GM23338 (cell line): ENCODE data around the gene GLCE. TPM values are rescaled to one million over a fixed set of nuclear protein-coding genes. Genes with fewer than 3 reads are reported as not detected.

Source experiments
- ATAC-seq: fragments of 200-7000 bp; cut with Tn5 transposase; 3 replicates; pipeline ENCODE4 v1.9.1; 2020
- DNase-seq: peaks from one replicate; pipeline ENCODE4 v3.0.0-alpha.2; 2015; ENCODE audit warnings: low spot score
- H2AFZ ChIP-seq: fragments of 200-600 bp; sonication (generic); 2 replicates; pipeline ENCODE4 v1.8.0; 2016; ENCODE audit warnings: antibody characterized with exemption, mild to moderate bottlenecking, moderate library complexity
- H3F3A ChIP-seq: fragments of 200-600 bp; sonication (generic); replicated peaks from 2 replicates; pipeline ENCODE4 v1.8.0; 2017; ENCODE audit warnings: antibody characterized with exemption, mixed run types, low read depth
- H3K27ac ChIP-seq: fragments of 200-600 bp; sonication (generic); 2 replicates; pipeline ENCODE4 v1.6.1; 2016; ENCODE audit warnings: low read depth
- H3K27me3 ChIP-seq: fragments of 200-600 bp; sonication (generic); 2 replicates; pipeline ENCODE4 v1.8.0; 2016; ENCODE audit warnings: mild to moderate bottlenecking, mixed run types, moderate library complexity; ENCODE audit not compliant: insufficient read depth
- H3K36me3 ChIP-seq: fragments of 200-600 bp; sonication (generic); 2 replicates; pipeline ENCODE4 v1.8.0; 2016; ENCODE audit warnings: mild to moderate bottlenecking; ENCODE audit not compliant: insufficient read depth
- H3K4me1 ChIP-seq: fragments of 200-600 bp; sonication (generic); 2 replicates; pipeline ENCODE4 v1.8.0; 2016; ENCODE audit warnings: mild to moderate bottlenecking, moderate library complexity; ENCODE audit not compliant: insufficient read depth
- H3K4me2 ChIP-seq: fragments of 200-600 bp; sonication (generic); 2 replicates; pipeline ENCODE4 v1.7.1; 2017; ENCODE audit warnings: mixed run types
- H3K4me3 ChIP-seq: fragments of 200-600 bp; sonication (generic); 2 replicates; pipeline ENCODE4 v1.6.1; 2016; ENCODE audit warnings: mixed run types
- H3K79me2 ChIP-seq: fragments of 200-600 bp; sonication (generic); replicated peaks from 2 replicates; pipeline ENCODE4 v1.8.0; 2017; ENCODE audit warnings: mild to moderate bottlenecking; ENCODE audit not compliant: insufficient read depth
- H3K9me2 ChIP-seq: fragments of 200-600 bp; sonication (generic); 2 replicates; pipeline ENCODE4 v1.8.0; 2017; ENCODE audit not compliant: insufficient read depth
- H4K20me1 ChIP-seq: fragments of 200-600 bp; sonication (generic); replicated peaks from 2 replicates; pipeline ENCODE4 v1.8.0; 2017; ENCODE audit warnings: mild to moderate bottlenecking; ENCODE audit not compliant: insufficient read depth
- H3K27ac Mint-ChIP-seq: 2 replicates; pipeline ENCODE4 v1.8.0; 2020; ENCODE audit warnings: inconsistent platforms, mild to moderate bottlenecking, moderate library complexity, mixed read lengths
- H3K27me3 Mint-ChIP-seq: 3 replicates; pipeline ENCODE4 v1.8.0; 2022; ENCODE audit warnings: low read depth, mild to moderate bottlenecking, moderate library complexity, mixed read lengths, inconsistent platforms; ENCODE audit not compliant: insufficient read depth, poor library complexity
- H3K36me3 Mint-ChIP-seq: 3 replicates; pipeline ENCODE4 v1.8.0; 2021; ENCODE audit warnings: low read depth, mild to moderate bottlenecking, inconsistent platforms, moderate library complexity, mixed read lengths
- H3K4me1 Mint-ChIP-seq: 3 replicates; pipeline ENCODE4 v1.8.0; 2020; ENCODE audit warnings: mild to moderate bottlenecking, inconsistent platforms, mixed read lengths
- H3K4me3 Mint-ChIP-seq: 3 replicates; pipeline ENCODE4 v1.8.0; 2021; ENCODE audit warnings: moderate library complexity, mild to moderate bottlenecking, inconsistent platforms, mixed read lengths
- H3K9me3 Mint-ChIP-seq: 3 replicates; pipeline ENCODE4 v1.8.0; 2020; ENCODE audit warnings: moderate library complexity, mild to moderate bottlenecking, inconsistent platforms, mixed read lengths
- EZH2 ChIP-seq: fragments of 200-600 bp; sonication (generic); IDR thresholded peaks from one replicate; pipeline ENCODE4 v1.8.0; 2017; ENCODE audit warnings: antibody characterized with exemption, mild to moderate bottlenecking, low read depth; ENCODE audit not compliant: unreplicated experiment
- EZH2phosphoT487 ChIP-seq: fragments of 200-600 bp; sonication (generic); IDR thresholded peaks from one replicate; pipeline ENCODE4 v1.8.1; 2018; ENCODE audit warnings: antibody characterized with exemption; ENCODE audit not compliant: unreplicated experiment
- JUNB ChIP-seq: IDR thresholded peaks from one replicate; pipeline ENCODE4 v1.6.1; 2016; ENCODE audit warnings: antibody characterized with exemption; ENCODE audit not compliant: unreplicated experiment
- POLR2AphosphoS5 ChIP-seq: IDR thresholded peaks from 2 replicates; pipeline ENCODE4 v1.6.1; 2016; ENCODE audit warnings: antibody characterized with exemption, low read depth
- ZNF331 ChIP-seq: fragments of 250-450 bp; sonication (Bioruptor Pico); IDR thresholded peaks from 2 replicates; pipeline ENCODE4 v1.5.0; 2020; ENCODE audit warnings: low read depth, mild to moderate bottlenecking, moderate library complexity
- polyA plus RNA-seq: library from polyadenylated mRNA; unstranded; fragments of >200 nt; fragmentation: Nextera tagmentation; extraction: Ambion mirVana; gene quantifications from 2 replicates; pipeline ENCODE4 v1.2.1, GENCODE V29; 2016
- total RNA-seq: library from RNA; depleted of rRNA; stranded (reverse); fragments of >200 nt; shearing (Covaris generic); gene quantifications from 2 replicates; pipeline ENCODE4 v1.2.3, GENCODE V29; 2014
- TF ChIP-seq, protein P1 (sequence below), 2 experiments: fragments of 200-600 bp in 1 of 2; sonication (generic) in 1 of 2; conservative IDR thresholded peaks; 2 replicates each; pipeline versions ENCODE4 v1.5.1 to v1.6.1; 2016 to 2017; ENCODE audit warnings: antibody characterized with exemption in 2 of 2, low read depth in 2 of 2, mild to moderate bottlenecking in 2 of 2, moderate library complexity in 1 of 2
- TF ChIP-seq, protein P2 (sequence below): IDR thresholded peaks from one replicate; pipeline ENCODE4 v1.6.1; 2018; ENCODE audit warnings: antibody characterized with exemption; ENCODE audit not compliant: unreplicated experiment
- TF ChIP-seq, protein P3 (sequence below): fragments of 250-450 bp; sonication (Bioruptor Pico); IDR thresholded peaks from 2 replicates; pipeline ENCODE4 v1.5.0; 2020; ENCODE audit warnings: mild to moderate bottlenecking, moderate library complexity

Gene GLCE
- total and polyA plus RNA-seq, 2 experiments from 2014 or later, result 7.5 to 15.5 TPM

GRCh38 chr15:69314131-69314530 is 153.7 kb downstream of the GLCE start (continued):
- TF ChIP-seq POLR2AphosphoS5, result no peak
- TF ChIP-seq, protein P1, sequence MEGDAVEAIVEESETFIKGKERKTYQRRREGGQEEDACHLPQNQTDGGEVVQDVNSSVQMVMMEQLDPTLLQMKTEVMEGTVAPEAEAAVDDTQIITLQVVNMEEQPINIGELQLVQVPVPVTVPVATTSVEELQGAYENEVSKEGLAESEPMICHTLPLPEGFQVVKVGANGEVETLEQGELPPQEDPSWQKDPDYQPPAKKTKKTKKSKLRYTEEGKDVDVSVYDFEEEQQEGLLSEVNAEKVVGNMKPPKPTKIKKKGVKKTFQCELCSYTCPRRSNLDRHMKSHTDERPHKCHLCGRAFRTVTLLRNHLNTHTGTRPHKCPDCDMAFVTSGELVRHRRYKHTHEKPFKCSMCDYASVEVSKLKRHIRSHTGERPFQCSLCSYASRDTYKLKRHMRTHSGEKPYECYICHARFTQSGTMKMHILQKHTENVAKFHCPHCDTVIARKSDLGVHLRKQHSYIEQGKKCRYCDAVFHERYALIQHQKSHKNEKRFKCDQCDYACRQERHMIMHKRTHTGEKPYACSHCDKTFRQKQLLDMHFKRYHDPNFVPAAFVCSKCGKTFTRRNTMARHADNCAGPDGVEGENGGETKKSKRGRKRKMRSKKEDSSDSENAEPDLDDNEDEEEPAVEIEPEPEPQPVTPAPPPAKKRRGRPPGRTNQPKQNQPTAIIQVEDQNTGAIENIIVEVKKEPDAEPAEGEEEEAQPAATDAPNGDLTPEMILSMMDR (conservative IDR thresholded peaks at IDR 0.05; ENCODE audit: low read depth in 2 of 2), result no peak
- TF ChIP-seq, protein P2, sequence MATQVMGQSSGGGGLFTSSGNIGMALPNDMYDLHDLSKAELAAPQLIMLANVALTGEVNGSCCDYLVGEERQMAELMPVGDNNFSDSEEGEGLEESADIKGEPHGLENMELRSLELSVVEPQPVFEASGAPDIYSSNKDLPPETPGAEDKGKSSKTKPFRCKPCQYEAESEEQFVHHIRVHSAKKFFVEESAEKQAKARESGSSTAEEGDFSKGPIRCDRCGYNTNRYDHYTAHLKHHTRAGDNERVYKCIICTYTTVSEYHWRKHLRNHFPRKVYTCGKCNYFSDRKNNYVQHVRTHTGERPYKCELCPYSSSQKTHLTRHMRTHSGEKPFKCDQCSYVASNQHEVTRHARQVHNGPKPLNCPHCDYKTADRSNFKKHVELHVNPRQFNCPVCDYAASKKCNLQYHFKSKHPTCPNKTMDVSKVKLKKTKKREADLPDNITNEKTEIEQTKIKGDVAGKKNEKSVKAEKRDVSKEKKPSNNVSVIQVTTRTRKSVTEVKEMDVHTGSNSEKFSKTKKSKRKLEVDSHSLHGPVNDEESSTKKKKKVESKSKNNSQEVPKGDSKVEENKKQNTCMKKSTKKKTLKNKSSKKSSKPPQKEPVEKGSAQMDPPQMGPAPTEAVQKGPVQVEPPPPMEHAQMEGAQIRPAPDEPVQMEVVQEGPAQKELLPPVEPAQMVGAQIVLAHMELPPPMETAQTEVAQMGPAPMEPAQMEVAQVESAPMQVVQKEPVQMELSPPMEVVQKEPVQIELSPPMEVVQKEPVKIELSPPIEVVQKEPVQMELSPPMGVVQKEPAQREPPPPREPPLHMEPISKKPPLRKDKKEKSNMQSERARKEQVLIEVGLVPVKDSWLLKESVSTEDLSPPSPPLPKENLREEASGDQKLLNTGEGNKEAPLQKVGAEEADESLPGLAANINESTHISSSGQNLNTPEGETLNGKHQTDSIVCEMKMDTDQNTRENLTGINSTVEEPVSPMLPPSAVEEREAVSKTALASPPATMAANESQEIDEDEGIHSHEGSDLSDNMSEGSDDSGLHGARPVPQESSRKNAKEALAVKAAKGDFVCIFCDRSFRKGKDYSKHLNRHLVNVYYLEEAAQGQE, result no peak
- no peak for TF ChIP-seq EZH2
- no peak for TF ChIP-seq ZNF331 (CRISPR knock-in tag)

DNA sequence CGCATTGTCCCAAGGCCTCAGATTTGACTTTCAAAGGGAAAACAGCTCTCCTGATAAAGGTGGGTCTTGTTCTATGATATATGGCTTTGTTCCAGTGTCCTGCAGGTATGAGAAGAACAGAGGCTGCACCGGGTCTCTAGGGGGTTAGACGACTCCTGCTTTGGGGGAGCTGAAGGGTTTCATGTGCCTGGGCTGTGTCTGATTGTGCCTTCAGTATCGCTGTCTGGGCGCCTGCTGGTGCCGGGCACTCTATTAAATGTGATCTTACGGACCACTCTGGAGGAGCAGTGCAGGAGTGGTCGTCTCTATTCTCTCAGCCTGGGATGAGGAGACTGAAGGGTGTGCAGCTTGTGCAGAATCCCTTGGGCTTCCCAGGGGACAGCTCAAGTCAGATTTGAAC is 154.3 kb downstream of the GLCE start:
- no peaks in the 10 kb centered on the region for H3K36me3 Mint-ChIP-seq
- Histone ChIP-seq H2AFZ (no peak overlapping the region), H3K4me1 (no peaks in the 10 kb centered on the region; the same call in none of the 2 replicates), H3K9me2 (no peaks in the 10 kb centered on the region), H3K27me3 (no peaks in the 10 kb centered on the region), H3F3A (no peaks in the 10 kb centered on the region), H3K36me3 (no peaks in the 10 kb centered on the region), H3K79me2 (peaks cover 3% of the 10 kb centered on the region; the same call in 1 of the 2 replicates), H3K27ac (no peak overlapping the region), H4K20me1 (no peaks in the 10 kb centered on the region; the same call in 1 of the 2 replicates), H3K4me2 (no peak overlapping the region), H3K4me3 (no peak overlapping the region)
- no peaks in the 10 kb centered on the region for H3K9me3 Mint-ChIP-seq
- TF ChIP-seq ZNF331 (CRISPR knock-in tag), result no peak
- TF ChIP-seq EZH2phosphoT487, result no peak
- TF ChIP-seq, protein P3, sequence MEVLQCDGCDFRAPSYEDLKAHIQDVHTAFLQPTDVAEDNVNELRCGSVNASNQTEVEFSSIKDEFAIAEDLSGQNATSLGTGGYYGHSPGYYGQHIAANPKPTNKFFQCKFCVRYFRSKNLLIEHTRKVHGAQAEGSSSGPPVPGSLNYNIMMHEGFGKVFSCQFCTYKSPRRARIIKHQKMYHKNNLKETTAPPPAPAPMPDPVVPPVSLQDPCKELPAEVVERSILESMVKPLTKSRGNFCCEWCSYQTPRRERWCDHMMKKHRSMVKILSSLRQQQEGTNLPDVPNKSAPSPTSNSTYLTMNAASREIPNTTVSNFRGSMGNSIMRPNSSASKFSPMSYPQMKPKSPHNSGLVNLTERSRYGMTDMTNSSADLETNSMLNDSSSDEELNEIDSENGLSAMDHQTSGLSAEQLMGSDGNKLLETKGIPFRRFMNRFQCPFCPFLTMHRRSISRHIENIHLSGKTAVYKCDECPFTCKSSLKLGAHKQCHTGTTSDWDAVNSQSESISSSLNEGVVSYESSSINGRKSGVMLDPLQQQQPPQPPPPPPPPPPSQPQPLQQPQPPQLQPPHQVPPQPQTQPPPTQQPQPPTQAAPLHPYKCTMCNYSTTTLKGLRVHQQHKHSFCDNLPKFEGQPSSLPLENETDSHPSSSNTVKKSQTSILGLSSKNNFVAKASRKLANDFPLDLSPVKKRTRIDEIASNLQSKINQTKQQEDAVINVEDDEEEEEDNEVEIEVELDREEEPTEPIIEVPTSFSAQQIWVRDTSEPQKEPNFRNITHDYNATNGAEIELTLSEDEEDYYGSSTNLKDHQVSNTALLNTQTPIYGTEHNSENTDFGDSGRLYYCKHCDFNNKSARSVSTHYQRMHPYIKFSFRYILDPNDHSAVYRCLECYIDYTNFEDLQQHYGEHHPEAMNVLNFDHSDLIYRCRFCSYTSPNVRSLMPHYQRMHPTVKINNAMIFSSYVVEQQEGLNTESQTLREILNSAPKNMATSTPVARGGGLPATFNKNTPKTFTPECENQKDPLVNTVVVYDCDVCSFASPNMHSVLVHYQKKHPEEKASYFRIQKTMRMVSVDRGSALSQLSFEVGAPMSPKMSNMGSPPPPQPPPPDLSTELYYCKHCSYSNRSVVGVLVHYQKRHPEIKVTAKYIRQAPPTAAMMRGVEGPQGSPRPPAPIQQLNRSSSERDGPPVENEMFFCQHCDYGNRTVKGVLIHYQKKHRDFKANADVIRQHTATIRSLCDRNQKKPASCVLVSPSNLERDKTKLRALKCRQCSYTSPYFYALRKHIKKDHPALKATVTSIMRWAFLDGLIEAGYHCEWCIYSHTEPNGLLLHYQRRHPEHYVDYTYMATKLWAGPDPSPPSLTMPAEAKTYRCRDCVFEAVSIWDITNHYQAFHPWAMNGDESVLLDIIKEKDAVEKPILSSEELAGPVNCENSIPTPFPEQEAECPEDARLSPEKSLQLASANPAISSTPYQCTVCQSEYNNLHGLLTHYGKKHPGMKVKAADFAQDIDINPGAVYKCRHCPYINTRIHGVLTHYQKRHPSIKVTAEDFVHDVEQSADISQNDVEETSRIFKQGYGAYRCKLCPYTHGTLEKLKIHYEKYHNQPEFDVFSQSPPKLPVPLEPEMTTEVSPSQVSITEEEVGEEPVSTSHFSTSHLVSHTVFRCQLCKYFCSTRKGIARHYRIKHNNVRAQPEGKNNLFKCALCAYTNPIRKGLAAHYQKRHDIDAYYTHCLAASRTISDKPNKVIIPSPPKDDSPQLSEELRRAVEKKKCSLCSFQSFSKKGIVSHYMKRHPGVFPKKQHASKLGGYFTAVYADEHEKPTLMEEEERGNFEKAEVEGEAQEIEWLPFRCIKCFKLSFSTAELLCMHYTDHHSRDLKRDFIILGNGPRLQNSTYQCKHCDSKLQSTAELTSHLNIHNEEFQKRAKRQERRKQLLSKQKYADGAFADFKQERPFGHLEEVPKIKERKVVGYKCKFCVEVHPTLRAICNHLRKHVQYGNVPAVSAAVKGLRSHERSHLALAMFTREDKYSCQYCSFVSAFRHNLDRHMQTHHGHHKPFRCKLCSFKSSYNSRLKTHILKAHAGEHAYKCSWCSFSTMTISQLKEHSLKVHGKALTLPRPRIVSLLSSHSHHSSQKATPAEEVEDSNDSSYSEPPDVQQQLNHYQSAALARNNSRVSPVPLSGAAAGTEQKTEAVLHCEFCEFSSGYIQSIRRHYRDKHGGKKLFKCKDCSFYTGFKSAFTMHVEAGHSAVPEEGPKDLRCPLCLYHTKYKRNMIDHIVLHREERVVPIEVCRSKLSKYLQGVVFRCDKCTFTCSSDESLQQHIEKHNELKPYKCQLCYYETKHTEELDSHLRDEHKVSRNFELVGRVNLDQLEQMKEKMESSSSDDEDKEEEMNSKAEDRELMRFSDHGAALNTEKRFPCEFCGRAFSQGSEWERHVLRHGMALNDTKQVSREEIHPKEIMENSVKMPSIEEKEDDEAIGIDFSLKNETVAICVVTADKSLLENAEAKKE, result no peak
- no peak for TF ChIP-seq JUNB
- TF ChIP-seq POLR2AphosphoS5, result no peak
- no peak for DNase-seq
- no peak overlapping the region for H3K27ac Mint-ChIP-seq
- ATAC-seq, result no peak
- H3K4me3 Mint-ChIP-seq, result no peak overlapping the region
- H3K27me3 Mint-ChIP-seq, result peaks cover 1% of the 10 kb centered on the region
- peaks cover 31% of the 10 kb centered on the region for H3K4me1 Mint-ChIP-seq
